ENCODE results near the gene CLEC18B.
"Not testable (repeated sequence)": the region's sequence is repeated elsewhere in the genome, so short reads cannot be mapped to it uniquely, and the experiment has no call there.

The CLEC18B gene

DNA sequence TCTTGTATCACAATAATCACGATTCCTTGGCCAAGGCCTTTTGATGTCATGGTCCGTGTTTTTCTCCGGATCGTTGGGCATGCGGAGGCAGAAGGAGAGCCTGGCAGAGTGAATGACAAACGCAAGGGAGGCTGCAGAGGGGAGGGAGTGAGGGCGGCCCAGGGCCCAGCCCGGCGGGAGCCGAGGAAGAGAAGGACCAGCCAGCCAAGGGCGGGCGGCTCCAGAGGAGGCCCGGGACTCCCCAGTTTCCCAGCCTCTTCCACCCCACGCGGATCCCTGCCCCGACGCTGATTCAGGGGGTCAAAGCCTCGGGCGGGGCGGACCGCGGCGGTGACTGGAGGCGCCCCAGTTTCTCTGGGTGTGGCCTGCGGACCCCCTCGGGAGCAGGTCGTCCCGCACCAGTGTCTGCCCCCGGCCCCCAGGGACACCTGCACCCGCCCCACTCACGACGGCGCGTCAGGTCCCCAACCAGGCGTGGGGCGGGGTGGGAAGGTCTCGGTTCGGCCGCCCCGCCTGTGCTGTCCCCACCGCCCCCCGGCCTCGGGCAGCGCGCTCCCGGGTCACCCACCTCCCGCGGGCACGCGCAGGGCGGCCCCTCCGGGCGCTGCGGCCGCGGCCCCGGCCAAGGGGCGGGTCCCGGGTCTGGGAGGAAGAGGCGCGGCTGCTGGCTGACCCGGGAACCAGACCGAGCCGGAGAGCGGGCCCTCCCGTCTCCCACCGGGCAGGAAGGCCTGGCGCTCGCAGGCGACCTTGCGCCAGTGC is 14.5 kb downstream of the CLEC18B start:
- not testable (repeated sequence) for DNase-seq

DNA sequence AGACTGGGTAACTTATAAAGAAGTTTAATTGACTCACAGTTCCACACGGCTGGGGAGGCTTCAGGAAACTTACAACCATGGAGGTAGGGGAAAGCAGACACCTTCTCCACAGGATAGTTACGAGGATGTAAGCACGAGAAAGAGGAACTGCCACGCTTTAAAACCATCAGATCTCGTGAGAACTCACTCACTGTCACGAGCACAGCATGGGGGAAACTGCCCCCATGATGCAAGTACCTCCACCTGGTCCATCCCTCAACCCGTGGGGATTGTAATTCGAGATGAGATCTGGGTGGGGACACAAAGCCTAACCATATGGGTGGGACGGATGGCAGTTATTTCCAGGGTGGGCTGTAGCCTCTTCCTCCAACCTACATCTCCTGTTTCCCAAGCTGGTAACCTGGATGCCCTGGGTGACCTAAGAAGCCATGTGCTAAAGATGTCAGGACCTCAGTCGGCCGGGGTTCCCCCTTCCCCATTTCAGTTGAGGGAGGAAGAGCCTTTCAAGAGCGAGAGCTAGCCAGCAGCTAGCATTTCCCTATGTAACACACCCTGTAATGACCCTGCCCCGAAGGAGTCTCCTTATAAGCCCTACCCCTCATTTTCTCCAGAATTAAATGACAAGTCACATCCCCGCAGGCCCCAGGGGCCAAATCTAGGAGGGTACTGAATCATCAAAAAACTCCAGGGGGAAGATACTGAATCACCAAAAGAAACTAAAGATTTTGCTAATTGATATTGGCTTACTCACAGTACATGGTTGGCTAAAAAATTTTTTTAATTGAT is 16.9 kb downstream of the CLEC18B start:
- not testable (repeated sequence) for DNase-seq

DNA sequence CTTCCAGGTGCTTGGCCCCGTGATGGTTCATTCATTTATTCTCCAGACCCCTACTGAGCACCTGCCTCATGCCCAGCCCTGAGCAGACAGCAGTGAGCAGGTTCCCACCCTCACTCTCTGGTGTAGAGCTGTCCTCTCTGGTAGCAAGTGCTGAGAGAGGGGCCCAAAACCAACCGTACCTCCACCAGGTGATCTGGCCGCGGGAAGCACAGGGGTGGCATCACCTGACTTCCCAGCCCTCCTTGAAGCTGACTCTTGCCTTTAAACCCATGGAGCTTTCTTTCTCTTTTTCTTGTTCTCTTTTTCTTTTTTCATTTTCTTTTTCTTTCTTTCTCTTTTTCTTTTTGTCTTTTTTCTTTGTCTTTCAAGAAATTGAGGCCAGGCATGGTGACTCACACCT is 21.0 kb downstream of the CLEC18B start:
- not testable (repeated sequence) for DNase-seq

DNA sequence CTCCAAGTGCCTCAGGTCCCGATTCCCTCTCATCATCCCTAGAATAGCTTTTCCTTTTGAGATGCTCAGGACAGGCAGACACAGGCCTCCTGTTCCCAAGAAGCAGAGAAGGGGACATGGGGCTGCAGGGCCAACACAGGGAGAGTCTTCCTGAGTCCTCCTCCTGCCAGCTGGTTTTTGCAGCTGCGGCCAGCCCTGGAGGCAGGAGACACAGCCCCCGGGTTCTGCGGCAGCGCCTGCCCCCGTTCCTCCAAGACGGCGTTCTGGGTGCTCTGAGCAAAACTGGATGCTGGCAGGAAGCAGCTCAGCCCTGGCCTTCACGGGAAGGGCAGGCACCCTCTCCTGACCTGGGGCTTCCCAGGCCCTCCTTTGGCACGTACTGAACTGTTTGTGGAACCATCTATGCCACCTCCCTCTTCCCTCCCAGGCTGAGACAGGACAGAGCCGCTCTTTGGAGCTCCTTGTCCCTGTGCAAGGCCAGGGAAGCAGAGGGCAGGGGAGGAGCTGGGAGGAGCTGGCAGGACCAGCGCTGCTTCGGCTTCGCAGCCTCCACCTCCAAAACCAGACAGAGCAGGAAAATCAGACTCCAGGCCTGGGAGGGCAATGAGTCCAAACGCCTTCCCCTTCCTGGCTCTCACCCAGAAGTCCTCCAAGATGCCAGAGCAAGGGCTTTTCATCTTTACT is 22.9 kb downstream of the CLEC18B start:
- not testable (repeated sequence) for DNase-seq

DNA sequence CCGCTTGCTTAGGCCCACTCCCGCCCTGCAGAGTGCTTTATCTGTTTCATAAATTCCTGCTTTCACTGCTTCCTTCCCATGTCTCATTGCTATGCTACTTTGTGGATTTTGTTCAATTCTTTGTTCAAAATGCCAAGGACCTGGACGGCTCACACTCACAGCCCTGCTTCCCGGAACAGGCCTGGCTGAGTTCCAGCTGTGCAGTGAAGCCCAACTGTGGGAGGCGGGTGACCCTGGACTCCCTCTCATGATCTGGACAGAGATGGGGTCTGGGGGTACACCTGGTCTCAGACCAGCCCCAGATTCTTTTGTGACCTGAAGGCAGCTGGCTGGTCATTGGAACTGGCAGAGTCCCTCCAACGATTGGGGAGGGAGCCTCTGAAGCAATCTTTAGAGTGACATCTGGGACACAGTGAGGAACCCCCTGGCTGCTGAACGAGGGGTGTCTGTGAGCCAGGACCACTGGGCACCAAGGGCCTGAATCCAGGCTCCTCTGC is 24.7 kb downstream of the CLEC18B start:
- DNase-seq = not testable (repeated sequence)

GRCh38 chr16:74394604-74395003 is 26.7 kb downstream of the CLEC18B start:
- DNase-seq = not testable (repeated sequence)

GRCh38 chr16:74394131-74394530 is 27.1 kb downstream of the CLEC18B start:
- not testable (repeated sequence) for DNase-seq

- not testable (repeated sequence) for DNase-seq
Observed at GRCh38 chr16:74391454-74392050, 29.7 kb downstream of the CLEC18B start.

- not testable (repeated sequence) for DNase-seq
Observed at GRCh38 chr16:74382339-74383034, 38.8 kb downstream of the CLEC18B start.

- not testable (repeated sequence) for DNase-seq
Observed at GRCh38 chr16:74373847-74374184, 47.5 kb downstream of the CLEC18B start.

- no peak for DNase-seq
Observed at GRCh38 chr16:74372953-74373846, 48.1 kb downstream of the CLEC18B start.

- no peak for DNase-seq
Observed at GRCh38 chr16:74372369-74372768, 48.9 kb downstream of the CLEC18B start.

DNA sequence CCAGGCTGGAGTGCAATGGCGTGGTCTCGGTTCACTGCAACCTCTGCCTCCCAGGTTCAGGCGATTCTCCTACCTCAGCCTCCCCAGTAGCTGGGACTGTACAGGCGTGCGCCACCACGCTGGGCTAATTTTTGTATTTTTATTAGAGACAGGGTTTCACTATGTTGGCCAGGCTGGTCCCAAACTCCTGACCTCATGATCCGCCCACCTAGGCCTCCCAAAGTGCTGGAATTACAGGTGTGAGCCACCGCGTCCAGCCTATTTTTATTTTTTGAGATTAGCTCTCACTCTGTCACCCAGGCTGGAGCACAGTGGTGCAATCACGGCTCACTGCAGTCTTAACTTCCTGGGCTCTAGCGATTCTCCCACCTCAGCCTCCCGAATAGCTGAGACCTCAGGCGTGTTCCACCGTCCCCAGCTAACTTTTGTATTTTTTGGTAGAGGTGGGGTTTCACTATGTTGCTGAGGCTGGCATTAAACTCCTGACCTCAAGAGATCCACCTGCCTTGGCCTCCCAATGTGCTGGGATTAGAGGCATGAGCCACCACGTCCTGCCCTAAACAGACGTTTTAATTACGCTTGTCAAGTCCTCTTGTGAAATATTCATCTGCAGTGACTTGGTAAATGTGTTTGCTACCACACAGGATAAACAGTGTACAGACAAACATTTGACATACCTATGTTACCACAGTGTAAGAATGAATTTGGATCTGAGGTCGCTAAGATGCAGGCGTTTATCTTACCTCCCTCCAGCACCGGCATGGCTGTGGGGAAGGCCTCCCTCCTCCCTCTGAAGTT is 50.7 kb downstream of the CLEC18B start:
- DNase-seq = not testable (repeated sequence)

DNA sequence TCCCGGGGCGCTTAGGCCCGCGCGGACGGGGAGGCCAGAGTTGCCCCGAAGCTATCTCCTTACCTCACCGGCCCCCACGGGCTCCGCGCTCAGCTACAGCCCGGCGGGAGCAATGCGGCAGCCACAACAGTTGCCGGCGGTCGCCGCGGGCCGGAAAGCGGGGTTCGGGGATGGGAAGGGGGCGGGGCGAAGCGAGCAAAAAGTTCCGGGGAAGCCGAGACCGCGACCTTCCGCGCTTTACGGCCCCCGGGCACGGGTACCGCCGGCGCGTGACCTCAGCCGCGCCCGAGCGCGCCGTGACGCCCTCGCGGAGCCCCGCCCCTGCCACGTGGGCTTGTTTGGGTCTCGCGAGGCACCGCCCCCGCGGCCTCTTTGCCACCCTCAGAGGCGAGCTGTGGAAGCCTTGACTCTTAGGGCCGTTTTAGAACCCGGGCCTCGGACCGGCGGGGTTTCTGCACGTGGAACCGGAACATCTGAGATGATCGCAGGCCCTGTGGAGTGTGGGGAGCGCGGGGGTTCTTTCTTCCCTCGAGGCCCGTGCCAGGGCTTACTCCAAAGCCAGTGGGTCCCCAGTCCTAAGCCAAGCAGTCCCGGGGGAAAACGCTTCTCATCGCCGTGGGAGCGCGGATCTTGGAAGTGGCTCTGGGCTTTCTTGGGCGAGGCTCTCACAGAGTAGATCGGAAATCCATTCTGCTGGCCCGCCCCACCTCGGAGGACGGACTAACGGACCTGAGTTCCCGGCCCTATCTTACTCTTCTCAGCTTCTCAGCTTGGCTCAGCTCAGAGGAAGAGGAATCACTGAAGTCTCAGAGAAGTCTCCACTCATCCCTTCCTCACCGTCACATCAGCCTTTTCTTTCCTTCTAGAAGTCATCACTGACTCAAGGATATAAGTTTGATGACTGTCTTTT is 53.0 kb downstream of the CLEC18B start:
- peak; percentile 94 to 97 (median 96) for DNase-seq

DNA sequence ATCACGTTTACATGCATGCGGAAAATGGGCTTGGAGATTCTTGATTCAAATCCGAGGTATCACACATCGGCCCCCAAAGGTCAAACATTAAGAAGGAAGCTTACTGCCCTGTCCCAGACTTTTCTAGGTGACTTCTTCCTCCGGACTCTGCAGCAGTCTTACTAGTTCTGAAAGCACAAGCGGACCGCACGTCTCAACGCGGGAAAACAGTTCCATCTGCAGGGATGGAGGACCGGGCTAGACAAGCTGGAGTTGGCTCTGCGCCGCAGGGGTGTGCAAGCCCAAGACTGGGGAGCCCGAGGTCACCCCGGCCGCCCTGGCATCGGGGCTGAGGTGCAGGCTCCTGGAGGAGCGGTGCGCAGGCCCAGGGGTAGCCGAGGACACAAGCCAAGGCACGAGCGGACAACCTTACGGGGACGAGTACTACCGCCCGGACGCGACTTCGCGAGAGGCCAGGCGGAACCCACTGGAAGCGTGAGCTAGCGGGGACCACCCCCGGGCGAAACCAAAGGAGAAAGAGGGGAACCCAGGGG is 53.7 kb downstream of the CLEC18B start:
- DNase-seq = peak in 3 of 4 experiments; percentile 24 to 29 (median 28)

DNA sequence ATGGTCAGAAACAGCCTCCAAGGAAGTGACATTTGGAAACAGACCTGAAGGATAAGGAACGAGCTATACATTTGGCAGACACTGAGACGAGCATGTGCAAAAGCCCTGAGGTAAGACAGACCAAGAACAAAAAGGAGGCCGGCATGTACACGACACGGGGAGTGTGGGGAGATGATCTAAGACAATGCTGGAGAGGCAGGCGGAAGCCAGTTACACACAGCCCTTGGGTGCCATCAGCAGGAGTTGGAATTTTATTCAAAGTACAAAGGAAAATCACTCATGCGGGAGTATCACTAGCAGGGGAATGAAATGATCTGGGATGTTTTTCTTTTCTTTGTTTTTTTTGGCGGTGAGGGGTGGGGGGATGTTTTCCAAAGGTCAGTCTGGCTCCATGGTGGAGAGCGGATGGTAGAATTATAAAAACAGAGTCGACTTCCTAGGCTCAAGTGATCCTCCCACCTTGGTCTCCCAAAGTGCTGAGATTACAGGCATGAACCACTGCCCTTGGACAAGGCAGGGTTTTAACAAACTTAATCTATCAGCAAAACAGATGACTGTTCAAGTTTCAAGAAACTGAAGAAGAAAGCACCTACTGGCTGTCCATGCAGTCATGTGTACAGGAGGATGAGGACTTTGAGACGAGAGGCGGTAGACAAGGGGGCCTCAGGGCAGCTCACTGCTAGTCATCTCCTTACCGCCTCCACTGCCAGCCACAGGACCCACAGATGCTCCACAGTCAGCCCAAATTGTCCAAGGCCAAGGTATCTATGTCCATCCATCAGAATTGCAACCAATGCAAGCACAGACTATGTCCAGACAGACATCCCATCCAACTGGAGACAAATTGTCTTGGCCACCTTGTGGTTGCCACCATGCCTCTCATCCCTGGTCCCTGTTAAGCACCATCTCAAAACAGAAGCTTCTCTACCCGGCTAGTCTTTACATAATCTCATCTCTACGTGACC is 59.4 kb downstream of the CLEC18B start:
- not testable (repeated sequence) for DNase-seq

All from activated CD4-positive, CD25-positive, alpha-beta regulatory T cell (primary cell).